22Rv1 (cell line): ENCODE data around the gene OTOF.

Experiments
- H3K27ac ChIP-seq: fragments of 450-650 bp; 2 replicates; pipeline ENCODE4 v1.5.1; 2017
- ZFX ChIP-seq: fragments of 450-650 bp; IDR thresholded peaks from 2 replicates; pipeline ENCODE4 v1.6.1; 2017; ENCODE audit warnings: antibody characterized with exemption, borderline replicate concordance
- TF ChIP-seq, protein P1 (sequence below): fragments of 450-650 bp; IDR thresholded peaks from 2 replicates; pipeline ENCODE4 v1.5.1; 2017; ENCODE audit warnings: mild to moderate bottlenecking

Gene OTOF

DNA sequence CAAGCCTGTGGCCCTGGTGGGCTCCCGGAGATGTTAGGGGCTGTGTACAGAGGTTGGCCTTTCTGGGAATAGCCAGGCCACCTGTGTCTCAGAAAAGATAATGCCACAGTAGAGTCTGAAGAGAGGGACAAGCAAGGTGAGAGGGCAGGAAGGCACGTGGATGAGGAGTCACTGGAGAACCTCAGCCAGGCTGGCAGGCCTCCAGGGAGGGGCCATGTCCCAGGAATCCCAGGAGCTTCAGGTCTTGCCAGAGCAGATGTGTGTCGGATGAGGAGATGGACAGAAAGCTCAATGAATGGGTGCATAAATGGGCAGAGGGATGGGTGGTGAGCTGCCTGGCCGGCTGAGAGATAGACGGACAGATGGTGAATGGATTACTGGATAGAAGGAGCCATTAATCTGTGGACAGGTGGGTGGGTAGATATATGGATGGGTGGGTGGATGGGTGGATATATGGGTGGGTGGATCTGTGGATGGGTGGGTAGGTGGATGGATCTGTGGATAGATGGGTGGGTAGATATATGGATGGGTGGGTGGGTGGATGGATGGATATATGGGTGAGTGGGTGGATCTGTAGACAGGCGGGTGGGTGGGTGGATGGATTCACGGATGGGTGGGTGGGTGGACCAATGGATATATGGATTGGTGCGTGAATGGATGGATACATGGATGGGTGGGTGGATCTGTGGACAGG lies 7.9 kb upstream of the OTOF start:
- no peak overlapping the region for H3K27ac ChIP-seq
- no peak for TF ChIP-seq ZFX
- TF ChIP-seq, protein P1, sequence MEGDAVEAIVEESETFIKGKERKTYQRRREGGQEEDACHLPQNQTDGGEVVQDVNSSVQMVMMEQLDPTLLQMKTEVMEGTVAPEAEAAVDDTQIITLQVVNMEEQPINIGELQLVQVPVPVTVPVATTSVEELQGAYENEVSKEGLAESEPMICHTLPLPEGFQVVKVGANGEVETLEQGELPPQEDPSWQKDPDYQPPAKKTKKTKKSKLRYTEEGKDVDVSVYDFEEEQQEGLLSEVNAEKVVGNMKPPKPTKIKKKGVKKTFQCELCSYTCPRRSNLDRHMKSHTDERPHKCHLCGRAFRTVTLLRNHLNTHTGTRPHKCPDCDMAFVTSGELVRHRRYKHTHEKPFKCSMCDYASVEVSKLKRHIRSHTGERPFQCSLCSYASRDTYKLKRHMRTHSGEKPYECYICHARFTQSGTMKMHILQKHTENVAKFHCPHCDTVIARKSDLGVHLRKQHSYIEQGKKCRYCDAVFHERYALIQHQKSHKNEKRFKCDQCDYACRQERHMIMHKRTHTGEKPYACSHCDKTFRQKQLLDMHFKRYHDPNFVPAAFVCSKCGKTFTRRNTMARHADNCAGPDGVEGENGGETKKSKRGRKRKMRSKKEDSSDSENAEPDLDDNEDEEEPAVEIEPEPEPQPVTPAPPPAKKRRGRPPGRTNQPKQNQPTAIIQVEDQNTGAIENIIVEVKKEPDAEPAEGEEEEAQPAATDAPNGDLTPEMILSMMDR = no peak

DNA sequence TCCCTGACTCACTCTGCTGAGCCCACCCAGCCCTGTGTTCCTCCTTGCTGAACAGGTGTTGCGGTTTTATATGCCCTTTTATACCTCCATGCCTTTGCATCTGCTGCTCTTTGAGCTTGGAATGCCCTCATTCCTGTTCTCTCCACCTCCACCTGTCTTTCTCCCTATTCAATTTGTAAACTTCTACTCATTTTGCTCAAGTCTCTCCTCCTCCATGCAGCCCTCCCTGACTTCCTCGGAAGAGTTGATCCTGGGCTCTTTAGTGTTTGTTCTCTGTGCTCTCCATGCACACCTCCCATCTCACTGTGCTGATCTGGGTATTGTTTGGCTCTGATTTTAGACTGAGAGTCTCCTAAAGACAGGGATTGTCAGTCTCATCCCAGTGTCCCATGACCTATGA lies 7.2 kb upstream of the OTOF start:
- TF ChIP-seq, protein P1 = no peak
- TF ChIP-seq ZFX = no peak
- no peak overlapping the region for H3K27ac ChIP-seq

DNA sequence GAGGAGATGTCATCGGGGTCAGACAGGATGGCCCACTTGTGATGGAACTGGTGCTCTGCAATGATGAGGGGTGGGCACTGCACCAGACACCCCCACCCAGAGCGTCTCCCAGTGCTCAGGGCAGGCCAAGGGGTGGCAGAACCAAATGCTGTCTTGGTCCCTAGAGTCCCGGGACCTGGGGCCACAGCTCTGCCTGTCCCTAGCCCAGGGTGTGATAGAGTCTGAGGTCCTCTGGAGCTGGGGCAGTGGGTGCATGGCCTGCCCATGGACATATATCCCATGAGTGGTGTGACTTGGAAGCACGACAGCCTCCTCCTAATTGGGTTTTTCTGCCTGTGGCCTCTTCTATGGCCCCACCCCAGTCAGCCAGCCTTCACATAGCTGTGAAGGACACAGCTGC lies 6.7 kb upstream of the OTOF start:
- TF ChIP-seq, protein P1 = no peak
- no peak for TF ChIP-seq ZFX

DNA sequence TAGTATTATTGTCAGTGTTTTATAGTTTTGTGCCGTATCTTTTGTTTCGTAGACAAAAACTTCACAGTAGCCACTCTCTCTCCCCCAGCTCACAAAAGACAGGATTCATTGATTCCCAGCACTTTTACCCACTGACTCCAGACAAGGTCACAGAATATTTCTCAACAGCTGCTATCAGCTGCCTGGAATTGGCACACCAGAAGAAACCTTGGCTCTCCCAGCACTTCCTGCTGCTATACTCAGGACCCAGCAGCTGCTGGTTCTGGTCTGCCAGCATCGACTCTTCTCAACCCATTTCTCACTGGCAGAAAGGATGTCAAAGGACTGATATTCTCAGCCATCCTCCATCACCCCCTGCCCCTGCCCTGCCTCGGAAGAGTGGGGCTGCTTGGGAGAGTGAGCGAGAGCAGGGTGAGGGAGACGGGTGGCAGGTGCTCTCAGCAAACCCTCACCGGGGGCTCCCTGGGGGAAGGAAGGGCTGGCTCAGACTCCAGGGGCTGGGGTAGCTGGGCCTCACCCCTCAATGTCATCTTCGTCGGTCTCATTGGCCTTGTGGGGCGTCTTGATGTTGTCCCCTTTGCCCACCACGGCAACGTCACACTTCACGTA lies 6.1 kb upstream of the OTOF start:
- no peak overlapping the region for H3K27ac ChIP-seq
- no peak for TF ChIP-seq ZFX
- TF ChIP-seq, protein P1 = no peak

More for the DNA sequence above, 6.7 kb upstream of the OTOF start:
- H3K27ac ChIP-seq = no peak overlapping the region

DNA sequence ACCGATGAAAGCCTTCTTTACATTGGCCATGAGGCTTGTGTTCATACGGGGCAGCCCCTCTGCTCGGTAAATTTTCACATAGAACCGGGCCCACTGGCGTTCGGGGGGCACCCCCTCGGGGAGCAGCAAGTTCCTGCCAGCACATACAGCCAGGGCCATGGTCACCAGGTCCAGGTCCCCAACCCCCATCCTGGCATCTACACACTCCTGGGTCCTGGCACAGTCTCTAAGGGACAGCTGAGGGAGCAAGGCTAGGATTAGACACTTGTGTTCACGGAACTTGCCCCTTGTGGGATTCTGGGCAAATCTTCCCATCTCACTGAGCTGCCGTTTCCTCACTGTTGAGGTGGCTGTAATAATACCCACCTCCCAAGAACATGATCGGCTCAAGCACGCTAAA lies 5.6 kb upstream of the OTOF start:
- no peak overlapping the region for H3K27ac ChIP-seq
- no peak for TF ChIP-seq ZFX
- TF ChIP-seq, protein P1 = no peak

DNA sequence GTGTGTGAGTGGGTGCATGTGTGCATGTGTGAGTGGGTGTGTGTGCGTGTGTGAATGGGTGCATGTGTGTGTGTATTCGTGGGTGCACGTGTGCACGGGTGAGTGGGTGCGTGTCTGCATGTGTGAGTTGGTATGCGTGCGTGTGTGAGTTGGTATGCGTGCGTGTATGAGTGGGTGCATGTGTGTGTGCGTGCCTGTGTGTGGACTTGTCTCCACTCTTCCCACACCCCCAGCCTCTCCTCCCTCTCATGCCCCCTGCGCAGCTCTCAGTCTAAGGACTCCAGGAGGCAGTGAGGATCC lies 5.1 kb upstream of the OTOF start:
- H3K27ac ChIP-seq = no peak overlapping the region
- TF ChIP-seq, protein P1 = no peak
- no peak for TF ChIP-seq ZFX

DNA sequence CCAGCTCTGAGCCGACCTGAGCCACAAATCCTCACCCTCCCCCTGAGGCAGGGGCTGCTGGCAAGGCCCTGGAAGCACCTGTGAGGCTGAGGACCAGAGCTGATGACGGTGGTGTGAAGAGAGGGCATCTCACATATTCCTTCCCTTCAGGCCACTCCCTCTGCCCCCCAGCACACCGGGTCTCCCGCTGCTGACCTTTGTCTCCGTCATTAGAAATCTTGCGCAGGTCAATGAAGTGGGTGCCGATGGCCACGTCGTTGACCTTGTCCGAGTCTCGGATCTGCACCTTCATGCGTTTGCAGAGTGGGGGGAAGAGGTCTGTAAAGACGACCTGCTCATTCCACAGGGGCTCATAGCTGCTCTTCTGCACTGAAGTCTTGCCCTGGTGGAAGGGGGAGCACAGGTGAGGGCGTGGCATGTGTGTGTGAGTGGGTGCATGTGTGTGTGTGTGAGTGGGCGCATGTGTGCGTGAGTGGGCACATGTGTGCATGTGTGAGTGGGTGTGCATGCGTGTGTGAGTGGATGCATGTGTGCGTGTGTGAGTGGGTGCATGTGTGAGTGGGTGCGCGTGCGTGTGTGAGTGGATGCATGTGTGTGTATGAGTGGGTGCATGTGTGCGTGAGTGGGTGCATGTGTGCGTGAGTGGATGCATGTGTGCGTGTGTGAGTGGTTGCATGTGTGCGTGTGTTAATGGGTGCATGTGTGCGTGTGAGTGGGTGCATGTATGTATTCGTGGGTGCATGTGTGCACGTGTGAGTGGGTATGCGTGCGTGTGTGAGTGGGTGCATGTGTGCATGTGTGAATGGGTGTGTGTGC lies 4.5 kb upstream of the OTOF start:
- TF ChIP-seq ZFX = no peak
- TF ChIP-seq, protein P1 = no peak
- H3K27ac ChIP-seq = no peak overlapping the region
